Tibial nerve (tissue), 4 donors: ENCODE data around the gene CA5B. TPM values are rescaled to one million over a fixed set of nuclear protein-coding genes. Genes with fewer than 3 reads are reported as not detected.

Experiments
- DNase-seq, 2 donors: peaks; one replicate each; pipeline ENCODE4 v3.0.0-alpha.2; 2019; ENCODE audit warnings: low spot score in 2 of 2
- H3K27ac ChIP-seq, 4 donors: fragments of 200-600 bp; sonication (generic) in 3 of 4; one replicate each; pipeline ENCODE4 v1.5.1; 2017 to 2019; ENCODE audit warnings: mild to moderate bottlenecking in 1 of 4
- H3K27me3 ChIP-seq, 2 donors: fragments of 200-600 bp; sonication (generic) in 1 of 2; one replicate each; pipeline versions ENCODE4 v1.5.1 to v1.6.0; 2017 to 2019
- H3K36me3 ChIP-seq, 3 donors: fragments of 200-600 bp; sonication (generic); one replicate each; pipeline ENCODE4 v1.5.1; 2018 to 2019
- H3K4me1 ChIP-seq, 4 donors: fragments of 200-600 bp; sonication (generic) in 3 of 4; one replicate each; pipeline ENCODE4 v1.5.1; 2017 to 2019
- H3K4me3 ChIP-seq, 4 donors: fragments of 200-600 bp; sonication (generic) in 3 of 4; one replicate each; pipeline ENCODE4 v1.5.1; 2017 to 2019; ENCODE audit warnings: mild to moderate bottlenecking in 1 of 4, moderate library complexity in 1 of 4
- H3K9me3 ChIP-seq, 4 donors: fragments of 200-600 bp; sonication (generic) in 3 of 4; one replicate each; pipeline ENCODE4 v1.5.1; 2017 to 2019
- CTCF ChIP-seq, 5 experiments: fragments of 200-600 bp in 3 of 5; fragments of 450-650 bp in 2 of 5; sonication (generic) in 3 of 5; IDR thresholded peaks; one replicate each; pipeline ENCODE4 v1.5.1; 2016 to 2019; ENCODE audit warnings: antibody characterized with exemption in 5 of 5, mild to moderate bottlenecking in 3 of 5, moderate library complexity in 2 of 5
- EP300 ChIP-seq, 2 donors: sonication (generic); formaldehyde crosslinking; IDR thresholded peaks; one replicate each; pipeline ENCODE4 v1.6.1; 2017; ENCODE audit warnings: antibody characterized with exemption in 2 of 2, mild to moderate bottlenecking in 1 of 2
- POLR2A ChIP-seq, 2 donors: fragments of 450-650 bp; IDR thresholded peaks; one replicate each; pipeline ENCODE4 v1.6.1; 2017; ENCODE audit warnings: antibody characterized with exemption in 2 of 2, mild to moderate bottlenecking in 2 of 2, moderate library complexity in 2 of 2
- WGBS, 2 donors: methylation state at CpG; one replicate each; pipeline ENCODE4 v1.1.5; 2018; 5-methylcytosine and 5-hydroxymethylcytosine counted together
- total RNA-seq, 4 donors: library from RNA; depleted of rRNA; stranded (reverse); fragments of >200 nt; gene quantifications; one replicate each; pipeline ENCODE4 v1.1.0, GENCODE V29; 2016

Gene CA5B
- total RNA-seq, 4 donors from 2014 or later = 9.6 to 17.6 (median 12.5) TPM

DNA sequence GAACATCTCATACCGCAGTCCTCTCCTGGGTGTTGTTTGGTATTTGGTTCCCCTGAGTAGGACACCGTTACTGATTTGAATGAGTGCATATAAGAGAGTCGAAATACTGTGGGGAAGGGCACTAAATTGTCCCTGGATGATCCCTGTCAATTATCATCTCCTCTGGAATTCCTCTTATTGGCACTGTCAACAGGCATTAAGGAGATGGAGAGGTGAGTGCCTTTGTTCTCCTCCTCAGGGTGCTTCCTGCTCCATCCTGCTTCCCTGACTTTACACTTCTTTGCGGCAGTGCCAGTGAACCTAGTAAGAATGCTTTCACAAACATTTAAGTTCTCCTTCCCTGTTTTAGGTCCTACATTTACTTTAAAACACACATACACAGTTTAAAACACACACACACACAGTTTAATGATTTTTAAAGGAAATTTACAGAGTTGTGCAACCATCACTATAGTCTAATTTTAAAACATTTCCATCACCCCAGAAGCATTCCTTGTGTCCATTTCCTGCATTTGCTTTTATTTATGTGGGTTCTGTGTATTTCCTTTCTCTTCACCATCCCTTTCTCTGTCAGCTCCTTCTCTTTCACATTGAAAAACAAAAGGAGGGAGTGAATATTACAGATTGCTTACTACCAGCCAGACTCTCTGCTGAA, 31.4 kb downstream of the CA5B start:
- Histone ChIP-seq H3K27me3 (no peaks in the 10 kb centered on the region), H3K36me3 (no peaks in the 10 kb centered on the region), H3K4me3 (no peak overlapping the region), H3K9me3 (no peaks in the 10 kb centered on the region), H3K4me1 (no peaks in the 10 kb centered on the region), H3K27ac (no peak overlapping the region)
- DNase-seq = no peak
- 60 to 76% methylated on average over 4 of the region's 4 CpGs for WGBS, 2 donors
- TF ChIP-seq EP300 (IDR thresholded peaks at IDR 0.05) = no peak
- TF ChIP-seq CTCF (IDR thresholded peaks at IDR 0.05) = no peak

DNA sequence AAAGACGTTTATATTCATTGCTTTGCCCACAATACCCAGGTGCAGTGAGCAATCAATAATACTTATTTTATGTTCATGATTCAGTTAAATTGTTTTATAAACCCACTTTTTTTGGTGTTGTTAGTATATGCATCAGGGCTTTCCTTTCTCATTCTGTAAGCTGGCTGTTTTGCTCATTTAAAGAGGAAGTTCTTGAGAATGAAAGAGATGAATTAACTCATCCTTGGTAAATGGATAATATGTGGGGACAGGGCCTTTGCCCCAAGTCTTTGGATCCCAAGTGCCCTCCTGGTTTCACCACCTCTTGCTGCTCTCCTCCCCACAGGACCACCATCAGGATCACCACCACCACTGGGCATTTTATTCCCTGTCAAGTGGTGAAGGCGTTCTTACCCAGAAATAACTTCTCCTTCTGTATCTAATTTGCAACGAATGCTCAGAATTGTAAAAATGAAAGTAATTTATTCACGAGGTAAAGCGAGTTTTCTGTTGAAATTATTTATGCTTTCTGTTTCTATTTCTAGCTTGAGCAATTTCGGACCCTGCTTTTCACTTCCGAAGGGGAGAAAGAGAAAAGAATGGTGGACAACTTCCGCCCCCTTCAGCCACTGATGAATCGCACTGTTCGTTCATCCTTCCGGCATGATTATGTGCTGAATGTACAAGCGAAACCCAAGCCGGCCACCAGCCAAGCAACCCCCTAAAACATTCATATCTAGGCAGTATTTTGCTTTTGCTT, 44.1 kb downstream of the CA5B start:
- Histone ChIP-seq H3K27ac (no peak overlapping the region), H3K4me1 (no peaks in the 10 kb centered on the region), H3K27me3 (no peaks in the 10 kb centered on the region), H3K9me3 (no peaks in the 10 kb centered on the region), H3K36me3 (peaks cover 0 to 41% (median 0%) of the 10 kb centered on the region in 3 donors), H3K4me3 (no peak overlapping the region)
- TF ChIP-seq POLR2A (IDR thresholded peaks at IDR 0.05) (no peak), EP300 (IDR thresholded peaks at IDR 0.05) (no peak), CTCF (IDR thresholded peaks at IDR 0.05) (no peak)
- no peak for DNase-seq
- WGBS, 2 donors = 57 to 81% methylated on average over 13 of the region's 13 CpGs

GRCh38 chrX:15785176-15785750, 47.2 kb downstream of the CA5B start:
- DNase-seq = no peak
- H3K4me1 ChIP-seq = peaks cover 0 to 4% (median 0%) of the 10 kb centered on the region in 4 donors
- 87 to 93% methylated on average over 3 of the region's 3 CpGs for WGBS, 2 donors
- peaks cover 0 to 27% (median 0%) of the 10 kb centered on the region in 3 donors for H3K36me3 ChIP-seq
- H3K4me3 ChIP-seq = no peak overlapping the region
- TF ChIP-seq POLR2A (IDR thresholded peaks at IDR 0.05) (no peak), EP300 (IDR thresholded peaks at IDR 0.05) (no peak), CTCF (IDR thresholded peaks at IDR 0.05) (no peak)
- no peaks in the 10 kb centered on the region for H3K9me3 ChIP-seq
- no peaks in the 10 kb centered on the region for H3K27me3 ChIP-seq
- H3K27ac ChIP-seq = no peak overlapping the region

- Histone ChIP-seq H3K4me3 (no peak overlapping the region), H3K27me3 (no peaks in the 10 kb centered on the region), H3K4me1 (peaks cover 0 to 11% (median 3%) of the 10 kb centered on the region in 4 donors), H3K36me3 (peaks cover 0 to 19% (median 0%) of the 10 kb centered on the region in 3 donors), H3K9me3 (no peaks in the 10 kb centered on the region), H3K27ac (no peak overlapping the region)
- TF ChIP-seq CTCF (IDR thresholded peaks at IDR 0.05) (no peak), POLR2A (IDR thresholded peaks at IDR 0.05) (no peak), EP300 (IDR thresholded peaks at IDR 0.05) (no peak)
- 58 to 76% methylated on average over 2 to 3 of the region's 3 CpGs for WGBS, 2 donors
- DNase-seq = no peak
Measured at GRCh38 chrX:15786915-15787314, 48.8 kb downstream of the CA5B start.
